OCI-LY7 (cell line): ENCODE results near the gene RCL1. TPM values are rescaled to one million over a fixed set of nuclear protein-coding genes. Genes with fewer than 3 reads are reported as not detected.

Experiments
- BruUV-seq: library from RNA; stranded (reverse); fragments of 400-500 nt; replicated peaks from 2 replicates; lab custom pipeline; 2021; lab: Mats Ljungman, UMichigan
- CTCF ChIA-PET: fragments of 300-600 bp; sonication (Branson Sonifier 250); formaldehyde crosslinking; loops from one replicate; lab custom pipeline; 2022; ENCODE audit warnings: antibody characterized with exemption; ENCODE audit not compliant: unreplicated experiment; lab: Charles Lee
- POLR2A ChIA-PET: fragments of 300-600 bp; sonication (Branson Sonifier 250); formaldehyde crosslinking; loops from one replicate; lab custom pipeline; 2022; ENCODE audit warnings: antibody characterized with exemption; lab: Charles Lee
- DNase-seq: peaks from one replicate; pipeline ENCODE4 v3.0.0-alpha.2; 2015; ENCODE audit warnings: low spot score
- H2AFZ ChIP-seq: fragments of 200-600 bp; sonication (generic), shearing (Covaris generic); 2 replicates; pipeline ENCODE4 v1.6.1; 2014; ENCODE audit warnings: mild to moderate bottlenecking, antibody characterized with exemption, low read length, moderate library complexity
- H3K27ac ChIP-seq: fragments of 200-600 bp; sonication (generic); 2 replicates; pipeline ENCODE4 v1.5.1; 2014; ENCODE audit warnings: mixed run types, low read depth, mild to moderate bottlenecking, moderate library complexity, low read length, inconsistent platforms; ENCODE audit not compliant: poor library complexity, severe bottlenecking
- H3K36me3 ChIP-seq: fragments of 200-600 bp; sonication (generic); 2 replicates; pipeline ENCODE4 v1.6.1; 2014; ENCODE audit warnings: mild to moderate bottlenecking, antibody characterized with exemption, low read length, moderate library complexity, mixed read lengths; ENCODE audit not compliant: insufficient read depth
- H3K4me1 ChIP-seq: fragments of 200-600 bp; sonication (generic); 2 replicates; pipeline ENCODE4 v1.5.1; 2014; ENCODE audit warnings: mild to moderate bottlenecking, low read length; ENCODE audit not compliant: insufficient read depth, poor library complexity, severe bottlenecking
- H3K4me2 ChIP-seq: fragments of 200-600 bp; sonication (generic); 2 replicates; pipeline ENCODE4 v1.6.1; 2014; ENCODE audit warnings: mild to moderate bottlenecking, low read length
- H3K4me3 ChIP-seq: fragments of 200-600 bp; sonication (generic); 2 replicates; pipeline ENCODE4 v1.5.1; 2014; ENCODE audit warnings: mild to moderate bottlenecking, low read depth, low read length; ENCODE audit not compliant: poor library complexity, severe bottlenecking
- H3K79me2 ChIP-seq: fragments of 200-600 bp; sonication (generic); 2 replicates; pipeline ENCODE4 v1.6.1; 2016; ENCODE audit warnings: low read depth, mild to moderate bottlenecking, low read length, moderate library complexity, mixed read lengths; ENCODE audit not compliant: insufficient read depth
- H3K9me2 ChIP-seq: fragments of 200-600 bp; sonication (generic); 2 replicates; pipeline ENCODE4 v1.6.1; 2016; ENCODE audit warnings: mild to moderate bottlenecking, low read length, mixed read lengths; ENCODE audit not compliant: insufficient read depth
- H3K9me3 ChIP-seq: fragments of 200-600 bp; sonication (generic); 2 replicates; pipeline ENCODE4 v1.6.1; 2014; ENCODE audit warnings: mild to moderate bottlenecking, mixed run types, low read length, mixed read lengths
- H4K20me1 ChIP-seq: fragments of 200-600 bp; sonication (generic); 2 replicates; pipeline ENCODE4 v1.6.1; 2014; ENCODE audit warnings: mild to moderate bottlenecking, antibody characterized with exemption, low read length, moderate library complexity, mixed read lengths; ENCODE audit not compliant: insufficient read depth
- EZH2phosphoT487 ChIP-seq: fragments of 200-600 bp; sonication (generic); IDR thresholded peaks from 2 replicates; pipeline ENCODE4 v1.6.1; 2018; ENCODE audit warnings: low read depth, borderline replicate concordance, mild to moderate bottlenecking, mixed run types, antibody characterized with exemption, low read length, moderate library complexity, mixed read lengths
- intact Hi-C: fragments of 100-400 bp; cut with micrococcal nuclease; formaldehyde crosslinking; loops from one replicate; pipeline ENCODE4 v1.10.0; 2022; ENCODE audit not compliant: unreplicated experiment
- total RNA-seq, 2 experiments: library from RNA; depleted of rRNA in 1 of 2; stranded (reverse); fragments of >200 nt in 1 of 2; shearing (Covaris generic) in 1 of 2; gene quantifications; 2 replicates each; pipeline ENCODE4 v1.2.3, GENCODE V29; 2014 to 2022
- TF ChIP-seq, protein P1 (sequence below): fragments of 200-600 bp; sonication (generic); conservative IDR thresholded peaks from 2 replicates; pipeline ENCODE4 v1.5.1; 2014; ENCODE audit warnings: mild to moderate bottlenecking, antibody characterized with exemption, low read length, moderate library complexity, mixed read lengths

RCL1 gene
- total RNA-seq, 2 experiments from 2014 or later = 27.5 to 31.3 TPM

DNA sequence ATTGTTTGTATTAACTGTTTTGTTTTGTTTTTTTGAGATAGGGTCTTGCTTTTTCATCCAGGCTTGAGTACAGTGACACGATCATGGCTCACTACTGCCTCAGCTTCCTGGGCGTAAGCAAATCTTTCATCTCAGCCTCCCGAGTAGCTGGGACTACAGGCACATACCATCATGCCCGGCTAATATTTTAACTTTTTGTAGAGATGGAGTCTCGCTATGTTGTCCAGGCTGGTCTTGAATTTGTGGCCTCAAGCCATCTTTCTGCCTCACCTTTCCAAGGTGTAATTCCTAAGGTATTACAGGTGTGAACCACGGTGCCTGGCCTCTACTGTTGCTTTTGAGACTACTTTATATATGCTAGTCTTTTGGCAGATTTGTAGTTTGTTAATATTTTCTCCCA lies 8.4 kb downstream of the RCL1 start:
- H3K36me3 ChIP-seq = peaks cover 59% of the 10 kb centered on the region
- H2AFZ ChIP-seq = no peak overlapping the region
- no TSS peak for BruUV-seq
- no peak for DNase-seq
- H3K27ac ChIP-seq = no peak overlapping the region
- H3K79me2 ChIP-seq = peaks cover 97% of the 10 kb centered on the region
- intact Hi-C loops = no loop called here
- H3K9me2 ChIP-seq = no peaks in the 10 kb centered on the region
- peaks cover 7% of the 10 kb centered on the region; the same call in 1 of the 2 replicates for H3K9me3 ChIP-seq
- no peak overlapping the region for H3K4me3 ChIP-seq
- CTCF ChIA-PET = no interaction called here
- no peak for TF ChIP-seq EZH2phosphoT487
- TF ChIP-seq, protein P1, sequence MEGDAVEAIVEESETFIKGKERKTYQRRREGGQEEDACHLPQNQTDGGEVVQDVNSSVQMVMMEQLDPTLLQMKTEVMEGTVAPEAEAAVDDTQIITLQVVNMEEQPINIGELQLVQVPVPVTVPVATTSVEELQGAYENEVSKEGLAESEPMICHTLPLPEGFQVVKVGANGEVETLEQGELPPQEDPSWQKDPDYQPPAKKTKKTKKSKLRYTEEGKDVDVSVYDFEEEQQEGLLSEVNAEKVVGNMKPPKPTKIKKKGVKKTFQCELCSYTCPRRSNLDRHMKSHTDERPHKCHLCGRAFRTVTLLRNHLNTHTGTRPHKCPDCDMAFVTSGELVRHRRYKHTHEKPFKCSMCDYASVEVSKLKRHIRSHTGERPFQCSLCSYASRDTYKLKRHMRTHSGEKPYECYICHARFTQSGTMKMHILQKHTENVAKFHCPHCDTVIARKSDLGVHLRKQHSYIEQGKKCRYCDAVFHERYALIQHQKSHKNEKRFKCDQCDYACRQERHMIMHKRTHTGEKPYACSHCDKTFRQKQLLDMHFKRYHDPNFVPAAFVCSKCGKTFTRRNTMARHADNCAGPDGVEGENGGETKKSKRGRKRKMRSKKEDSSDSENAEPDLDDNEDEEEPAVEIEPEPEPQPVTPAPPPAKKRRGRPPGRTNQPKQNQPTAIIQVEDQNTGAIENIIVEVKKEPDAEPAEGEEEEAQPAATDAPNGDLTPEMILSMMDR = no peak
- no peak overlapping the region for H3K4me2 ChIP-seq
- POLR2A ChIA-PET = interaction anchor here (0.7 to 0.8 kb wide), 2 partner anchors 14 to 117 kb away, joined by 3 to 6 read pairs; no protein-coding TSS in a partner anchor
- peaks cover 19% of the 10 kb centered on the region; the same call in 1 of the 2 replicates for H4K20me1 ChIP-seq
- peaks cover 27% of the 10 kb centered on the region for H3K4me1 ChIP-seq

DNA sequence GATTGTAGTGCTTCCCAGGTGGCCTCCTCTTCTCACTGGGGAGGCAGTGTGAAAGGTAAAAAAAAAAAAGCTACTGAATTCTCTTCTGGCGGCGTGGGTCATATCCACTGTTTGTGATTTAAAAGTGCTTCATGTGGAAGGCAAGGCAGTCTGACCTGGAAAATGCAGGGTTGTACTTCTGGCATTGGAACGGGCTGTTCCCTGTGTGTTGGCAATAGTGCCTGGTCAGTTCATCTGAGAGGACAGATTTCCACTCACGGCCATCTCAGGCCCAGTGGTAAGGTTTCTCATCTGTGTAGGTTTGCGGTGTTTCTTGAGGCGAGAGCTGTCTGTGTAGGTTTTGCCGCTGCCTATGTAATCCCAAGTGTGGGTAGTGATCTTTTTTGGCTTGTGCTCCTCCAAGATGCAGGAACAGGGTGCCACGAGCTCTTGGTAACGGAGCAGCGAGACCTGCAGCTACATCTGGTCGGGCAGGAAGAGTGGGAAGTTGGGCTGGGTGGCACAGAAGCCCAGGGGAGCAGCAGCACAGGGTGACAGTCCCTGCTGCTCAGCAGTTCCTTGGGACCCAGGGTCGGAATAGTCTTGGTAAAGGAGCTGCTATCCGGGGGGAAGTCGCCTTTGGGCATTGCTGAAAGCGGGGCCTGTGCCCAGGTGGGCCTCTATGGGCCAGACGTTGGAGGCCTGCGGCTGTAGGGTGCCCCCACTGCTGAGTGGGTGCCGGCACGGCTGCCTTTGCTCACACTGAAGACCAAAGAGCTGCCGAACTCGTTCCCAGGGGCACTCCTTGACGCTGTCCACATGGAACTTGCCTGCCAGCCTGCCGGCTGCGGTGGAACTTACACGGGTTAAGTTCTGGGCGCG lies 11.2 kb downstream of the RCL1 start:
- H3K36me3 ChIP-seq = peaks cover 58% of the 10 kb centered on the region
- no peak overlapping the region for H2AFZ ChIP-seq
- H3K9me2 ChIP-seq = no peaks in the 10 kb centered on the region
- ChIA-PET CTCF (no interaction called here), POLR2A (no interaction called here)
- no peak for TF ChIP-seq EZH2phosphoT487
- TF ChIP-seq, protein P1 = no peak
- no peaks in the 10 kb centered on the region for H4K20me1 ChIP-seq
- intact Hi-C loops = no loop called here
- H3K4me3 ChIP-seq = no peak overlapping the region
- peaks cover 25% of the 10 kb centered on the region for H3K9me3 ChIP-seq
- DNase-seq = no peak
- peaks cover 8% of the 10 kb centered on the region for H3K4me1 ChIP-seq
- peaks cover 98% of the 10 kb centered on the region for H3K79me2 ChIP-seq
- H3K27ac ChIP-seq = no peak overlapping the region
- no TSS peak for BruUV-seq
- no peak overlapping the region for H3K4me2 ChIP-seq
